HEK293 (cell line): ENCODE results near the gene PJVK.

Experiments
- CTCF ChIA-PET: fragments of 350-600 bp; formaldehyde crosslinking; extraction: SDS; loops from one replicate; lab custom pipeline; 2021; ENCODE audit warnings: antibody characterized with exemption; lab: Yijun Ruan, JAX
- POLR2A ChIA-PET: fragments of 300-600 bp; formaldehyde crosslinking; extraction: SDS; loops from one replicate; lab custom pipeline; 2020; ENCODE audit warnings: antibody characterized with exemption, inconsistent platforms; lab: Yijun Ruan, JAX
- H3K27ac ChIP-seq: fragments of 200-500 bp; sonication (Bioruptor generic); 2 replicates; pipeline ENCODE4 v1.5.1; 2014; ENCODE audit warnings: low read depth, low read length, control low read depth, inconsistent platforms; ENCODE audit errors: extremely low read depth
- H3K36me3 ChIP-seq, 2 experiments: fragments of 200-500 bp in 1 of 2; sonication (Bioruptor generic) in 1 of 2; 1 replicate in 1 of 2; 2 replicates in 1 of 2; pipeline ENCODE4 v1.5.1; 2014 to 2017; ENCODE audit warnings: inconsistent platforms in 2 of 2, low read length in 2 of 2; ENCODE audit not compliant: control insufficient read depth in 2 of 2, insufficient read depth in 1 of 2
- H3K4me1 ChIP-seq: fragments of 200-500 bp; sonication (Bioruptor generic); 2 replicates; pipeline ENCODE4 v1.5.1; 2014; ENCODE audit warnings: mild to moderate bottlenecking, low read length, inconsistent platforms; ENCODE audit not compliant: control insufficient read depth, insufficient read depth
- H3K4me3 ChIP-seq: 2 replicates; pipeline ENCODE4 v1.5.1; 2011; ENCODE audit warnings: low read depth, mild to moderate bottlenecking, control low read depth, low read length, moderate library complexity
- H3K9me3 ChIP-seq: fragments of 200-500 bp; sonication (Bioruptor generic); 2 replicates; pipeline ENCODE4 v1.5.1; 2014; ENCODE audit warnings: low read depth, low read length, inconsistent platforms; ENCODE audit not compliant: control insufficient read depth, insufficient read depth
- ELK4 ChIP-seq: IDR thresholded peaks from 2 replicates; pipeline ENCODE4 v1.6.1; 2011; ENCODE audit warnings: mild to moderate bottlenecking, low read depth, low read length, borderline replicate concordance
- HOXA7 ChIP-seq: sonication (generic); formaldehyde crosslinking; IDR thresholded peaks from 2 replicates; pipeline ENCODE4 v1.8.1; 2022; ENCODE audit warnings: missing genetic modification reagents, borderline replicate concordance
- KLF16 ChIP-seq: fragments of 450-650 bp; formaldehyde crosslinking; IDR thresholded peaks from 2 replicates; pipeline ENCODE4 v1.5.1; 2017; ENCODE audit warnings: missing biosample characterization, missing genetic modification characterization
- KLF9 ChIP-seq: fragments of 450-650 bp; formaldehyde crosslinking; IDR thresholded peaks from 2 replicates; pipeline ENCODE4 v1.5.1; 2016; ENCODE audit warnings: missing biosample characterization, missing genetic modification characterization, low read depth
- MZF1 ChIP-seq: fragments of 450-650 bp; formaldehyde crosslinking; IDR thresholded peaks from 2 replicates; pipeline ENCODE4 v1.5.1; 2017; ENCODE audit warnings: missing biosample characterization, missing genetic modification characterization, borderline replicate concordance
- PRDM10 ChIP-seq: fragments of 450-650 bp; formaldehyde crosslinking; IDR thresholded peaks from 2 replicates; pipeline ENCODE4 v1.5.1; 2016; ENCODE audit warnings: missing biosample characterization, missing genetic modification characterization
- RBAK ChIP-seq: fragments of 450-650 bp; formaldehyde crosslinking; IDR thresholded peaks from 2 replicates; pipeline ENCODE4 v1.5.1; 2016; ENCODE audit warnings: missing biosample characterization, missing genetic modification characterization
- ZBTB1 ChIP-seq: fragments of 450-650 bp; formaldehyde crosslinking; IDR thresholded peaks from 2 replicates; pipeline ENCODE4 v1.5.1; 2016; ENCODE audit warnings: missing biosample characterization, missing genetic modification characterization
- ZEB2 ChIP-seq: fragments of 450-650 bp; formaldehyde crosslinking; IDR thresholded peaks from 2 replicates; pipeline ENCODE4 v1.5.1; 2016; ENCODE audit warnings: missing biosample characterization, missing genetic modification characterization
- ZFP41 ChIP-seq: fragments of 450-650 bp; formaldehyde crosslinking; IDR thresholded peaks from 2 replicates; pipeline ENCODE4 v1.5.1; 2016; ENCODE audit warnings: missing biosample characterization, missing genetic modification characterization, borderline replicate concordance
- ZNF10 ChIP-seq: fragments of 450-650 bp; formaldehyde crosslinking; IDR thresholded peaks from 2 replicates; pipeline ENCODE4 v1.5.1; 2017; ENCODE audit warnings: missing biosample characterization, missing genetic modification characterization
- ZNF184 ChIP-seq: fragments of 450-650 bp; IDR thresholded peaks from 2 replicates; pipeline ENCODE4 v1.5.1; 2018; ENCODE audit warnings: missing biosample characterization, mild to moderate bottlenecking, missing genetic modification characterization
- ZNF214 ChIP-seq: fragments of 450-650 bp; formaldehyde crosslinking; IDR thresholded peaks from 2 replicates; pipeline ENCODE4 v1.5.1; 2017; ENCODE audit warnings: missing biosample characterization, mild to moderate bottlenecking, missing genetic modification characterization, borderline replicate concordance
- ZNF23 ChIP-seq: fragments of 450-650 bp; formaldehyde crosslinking; IDR thresholded peaks from 2 replicates; pipeline ENCODE4 v1.5.1; 2016; ENCODE audit warnings: missing biosample characterization, missing genetic modification characterization, borderline replicate concordance
- ZNF292 ChIP-seq: fragments of 450-650 bp; formaldehyde crosslinking; IDR thresholded peaks from 2 replicates; pipeline ENCODE4 v1.5.1; 2016; ENCODE audit warnings: low read depth, missing biosample characterization, missing genetic modification characterization, borderline replicate concordance
- ZNF362 ChIP-seq: fragments of 450-650 bp; formaldehyde crosslinking; IDR thresholded peaks from 2 replicates; pipeline ENCODE4 v1.5.1; 2016; ENCODE audit warnings: missing biosample characterization, missing genetic modification characterization
- ZNF37A ChIP-seq: fragments of 450-650 bp; IDR thresholded peaks from 2 replicates; pipeline ENCODE4 v1.5.1; 2018; ENCODE audit warnings: missing biosample characterization, missing genetic modification characterization
- ZNF513 ChIP-seq: fragments of 450-650 bp; IDR thresholded peaks from 2 replicates; pipeline ENCODE4 v1.5.1; 2018; ENCODE audit warnings: missing biosample characterization, missing genetic modification characterization
- ZNF529 ChIP-seq: fragments of 450-650 bp; formaldehyde crosslinking; IDR thresholded peaks from 2 replicates; pipeline ENCODE4 v1.5.1; 2017; ENCODE audit warnings: missing genetic modification characterization, missing biosample characterization; ENCODE audit not compliant: insufficient replicate concordance
- ZNF670 ChIP-seq: fragments of 450-650 bp; formaldehyde crosslinking; IDR thresholded peaks from 2 replicates; pipeline ENCODE4 v1.5.1; 2016; ENCODE audit warnings: missing biosample characterization, missing genetic modification characterization, low read depth
- ZNF785 ChIP-seq: fragments of 450-650 bp; formaldehyde crosslinking; IDR thresholded peaks from 2 replicates; pipeline ENCODE4 v1.5.1; 2016; ENCODE audit warnings: missing biosample characterization, missing genetic modification characterization
- ZSCAN5A ChIP-seq: fragments of 450-650 bp; formaldehyde crosslinking; IDR thresholded peaks from 2 replicates; pipeline ENCODE4 v1.5.1; 2016; ENCODE audit warnings: missing biosample characterization, missing genetic modification characterization

Gene PJVK

GRCh38 chr2:178499640-178500039, 48.5 kb downstream of the PJVK start (continued):
- no peak for TF ChIP-seq KLF9 (tag by site-specific recombination)

GRCh38 chr2:178502751-178503150, 51.6 kb downstream of the PJVK start:
- peaks cover 46 to 78% of the 10 kb centered on the region in 2 experiments for H3K36me3 ChIP-seq
- TF ChIP-seq ZNF214 (no peak), ZSCAN5A (tag by site-specific recombination) (no peak)
- no peak overlapping the region for H3K27ac ChIP-seq
- POLR2A ChIA-PET: no interaction called here
- H3K9me3 ChIP-seq: no peaks in the 10 kb centered on the region
- no peak overlapping the region for H3K4me3 ChIP-seq
- CTCF ChIA-PET: interaction anchor here (0.7 kb wide), 1 partner anchor 9 kb away, joined by 3 read pairs; no protein-coding TSS in a partner anchor
- H3K4me1 ChIP-seq: no peaks in the 10 kb centered on the region

GRCh38 chr2:178506101-178506500, 54.9 kb downstream of the PJVK start:
- H3K4me3 ChIP-seq: no peak overlapping the region
- TF ChIP-seq KLF16 (tag by site-specific recombination) (no peak), RBAK (tag by site-specific recombination) (no peak), ZNF23 (tag by site-specific recombination) (no peak), ZNF292 (tag by site-specific recombination) (no peak), KLF9 (tag by site-specific recombination) (no peak), ELK4 (no peak), ZNF37A (tag by site-specific recombination) (no peak), ZNF529 (no peak), ZEB2 (tag by site-specific recombination) (no peak), ZBTB1 (tag by site-specific recombination) (no peak), ZNF10 (no peak)
- TF ChIP-seq, all 188 proteins: peak for 0
- Histone ChIP-seq H3K36me3 (peaks cover 26 to 57% of the 10 kb centered on the region in 2 experiments), H3K27ac (no peak overlapping the region), H3K4me1 (no peaks in the 10 kb centered on the region), H3K9me3 (no peaks in the 10 kb centered on the region)
- POLR2A ChIA-PET: no interaction called here
- CTCF ChIA-PET: interaction anchor here (0.7 to 1.5 kb wide), 3 partner anchors 11 to 111 kb away, joined by 3 to 6 read pairs (median 4); no protein-coding TSS in a partner anchor

- no peaks in the 10 kb centered on the region for H3K9me3 ChIP-seq
- H3K4me3 ChIP-seq: no peak overlapping the region
- CTCF ChIA-PET: interaction anchor here (1.5 kb wide), 2 partner anchors 11 to 16 kb away, joined by 3 to 6 read pairs; no protein-coding TSS in a partner anchor
- H3K36me3 ChIP-seq: peaks cover 26 to 52% of the 10 kb centered on the region in 2 experiments
- no peaks in the 10 kb centered on the region for H3K4me1 ChIP-seq
- no peak overlapping the region for H3K27ac ChIP-seq
- POLR2A ChIA-PET: no interaction called here
- TF ChIP-seq ZNF785 (no peak), ZNF362 (tag by site-specific recombination) (no peak), PRDM10 (tag by site-specific recombination) (no peak), ZNF513 (tag by site-specific recombination) (no peak), ZFP41 (tag by site-specific recombination) (no peak), HOXA7 (no peak), ZNF184 (tag by site-specific recombination) (no peak), ZNF670 (tag by site-specific recombination) (no peak), MZF1 (no peak)
Measured at GRCh38 chr2:178506524-178506923, 55.3 kb downstream of the PJVK start.
